Muscle of back (tissue), 11 donors: ENCODE results near the gene ERICH2. TPM values are rescaled to one million over a fixed set of nuclear protein-coding genes. Genes with fewer than 3 reads are reported as not detected.

Source experiments
- DNase-seq, 3 donors: peaks; one replicate each; pipeline versions ENCODE4 v3.0.0 to v3.0.0-alpha.2; 2013
- polyA plus RNA-seq, 10 donors: library from polyadenylated mRNA; unstranded; fragments of 120-200 nt; gene quantifications; one replicate each; pipeline ENCODE4 v1.2.1, GENCODE V29; 2013; ENCODE audit not compliant: insufficient read length in 10 of 10

The ERICH2 gene
- polyA plus RNA-seq, 10 donors: 0.42 to 1.5 (median 1.1) TPM

GRCh38 chr2:170816504-170817092, 46.4 kb downstream of the ERICH2 start, which contains the start of gene GAD1:
TSS of gene GAD1 (plus strand) at chr2:170816887. CDS start at chr2:170818592, 1,705 bp downstream.
- DNase-seq: peak in 2 of 3 donors; percentile 24 to 61

- DNase-seq: peak in 1 of 3 donors; percentile 50
Measured at GRCh38 chr2:170817093-170818035, 47.2 kb downstream of the ERICH2 start.

- DNase-seq: peak in 1 of 3 donors; percentile 6
Measured at GRCh38 chr2:170818036-170818751, 48.0 kb downstream of the ERICH2 start.

- no peak for DNase-seq
Measured at GRCh38 chr2:170818752-170819470, 48.7 kb downstream of the ERICH2 start.

GRCh38 chr2:170819680-170820664, 49.8 kb downstream of the ERICH2 start:
- peak in 1 of 3 donors; percentile 13 for DNase-seq

- DNase-seq: no peak
Measured at GRCh38 chr2:170820757-170821530, 50.8 kb downstream of the ERICH2 start.

- peak in 1 of 3 donors; percentile 7 for DNase-seq
Measured at GRCh38 chr2:170821531-170822289, 51.5 kb downstream of the ERICH2 start.

GRCh38 chr2:170822290-170823087, 52.3 kb downstream of the ERICH2 start:
- peak in 1 of 3 donors; percentile 18 for DNase-seq

GRCh38 chr2:170823088-170823897, 53.1 kb downstream of the ERICH2 start:
- peak in 1 of 3 donors; percentile 28 for DNase-seq

GRCh38 chr2:170823898-170824215, 53.7 kb downstream of the ERICH2 start:
- DNase-seq: peak in 1 of 3 donors; percentile 8

GRCh38 chr2:170824526-170825015, 54.4 kb downstream of the ERICH2 start:
- DNase-seq: peak in 1 of 3 donors; percentile 8

GRCh38 chr2:170827841-170828532, 57.8 kb downstream of the ERICH2 start:
- DNase-seq: no peak

GRCh38 chr2:170828533-170828916, 58.3 kb downstream of the ERICH2 start:
- no peak for DNase-seq

- DNase-seq: no peak
Measured at GRCh38 chr2:170829036-170829435, 58.9 kb downstream of the ERICH2 start.

GRCh38 chr2:170830166-170830565, 60.0 kb downstream of the ERICH2 start:
- DNase-seq: no peak

- no peak for DNase-seq
Measured at GRCh38 chr2:170831115-170831514, 60.9 kb downstream of the ERICH2 start.
